GM23338 (cell line): ENCODE results near the gene ANKRD66. TPM values are rescaled to one million over a fixed set of nuclear protein-coding genes. Genes with fewer than 3 reads are reported as not detected.

Experiments used
- ATAC-seq: fragments of 200-7000 bp; cut with Tn5 transposase; 3 replicates; pipeline ENCODE4 v1.9.1; 2020
- DNase-seq: peaks from one replicate; pipeline ENCODE4 v3.0.0-alpha.2; 2015; ENCODE audit warnings: low spot score
- H2AFZ ChIP-seq: fragments of 200-600 bp; sonication (generic); 2 replicates; pipeline ENCODE4 v1.8.0; 2016; ENCODE audit warnings: antibody characterized with exemption, mild to moderate bottlenecking, moderate library complexity
- H3F3A ChIP-seq: fragments of 200-600 bp; sonication (generic); replicated peaks from 2 replicates; pipeline ENCODE4 v1.8.0; 2017; ENCODE audit warnings: antibody characterized with exemption, mixed run types, low read depth
- H3K27ac ChIP-seq: fragments of 200-600 bp; sonication (generic); 2 replicates; pipeline ENCODE4 v1.6.1; 2016; ENCODE audit warnings: low read depth
- H3K27me3 ChIP-seq: fragments of 200-600 bp; sonication (generic); 2 replicates; pipeline ENCODE4 v1.8.0; 2016; ENCODE audit warnings: mild to moderate bottlenecking, mixed run types, moderate library complexity; ENCODE audit not compliant: insufficient read depth
- H3K36me3 ChIP-seq: fragments of 200-600 bp; sonication (generic); 2 replicates; pipeline ENCODE4 v1.8.0; 2016; ENCODE audit warnings: mild to moderate bottlenecking; ENCODE audit not compliant: insufficient read depth
- H3K4me1 ChIP-seq: fragments of 200-600 bp; sonication (generic); 2 replicates; pipeline ENCODE4 v1.8.0; 2016; ENCODE audit warnings: mild to moderate bottlenecking, moderate library complexity; ENCODE audit not compliant: insufficient read depth
- H3K4me2 ChIP-seq: fragments of 200-600 bp; sonication (generic); 2 replicates; pipeline ENCODE4 v1.7.1; 2017; ENCODE audit warnings: mixed run types
- H3K4me3 ChIP-seq: fragments of 200-600 bp; sonication (generic); 2 replicates; pipeline ENCODE4 v1.6.1; 2016; ENCODE audit warnings: mixed run types
- H3K79me2 ChIP-seq: fragments of 200-600 bp; sonication (generic); replicated peaks from 2 replicates; pipeline ENCODE4 v1.8.0; 2017; ENCODE audit warnings: mild to moderate bottlenecking; ENCODE audit not compliant: insufficient read depth
- H3K9me2 ChIP-seq: fragments of 200-600 bp; sonication (generic); 2 replicates; pipeline ENCODE4 v1.8.0; 2017; ENCODE audit not compliant: insufficient read depth
- H4K20me1 ChIP-seq: fragments of 200-600 bp; sonication (generic); replicated peaks from 2 replicates; pipeline ENCODE4 v1.8.0; 2017; ENCODE audit warnings: mild to moderate bottlenecking; ENCODE audit not compliant: insufficient read depth
- H3K27ac Mint-ChIP-seq: 2 replicates; pipeline ENCODE4 v1.8.0; 2020; ENCODE audit warnings: inconsistent platforms, mild to moderate bottlenecking, moderate library complexity, mixed read lengths
- H3K27me3 Mint-ChIP-seq: 3 replicates; pipeline ENCODE4 v1.8.0; 2022; ENCODE audit warnings: low read depth, mild to moderate bottlenecking, moderate library complexity, mixed read lengths, inconsistent platforms; ENCODE audit not compliant: insufficient read depth, poor library complexity
- H3K36me3 Mint-ChIP-seq: 3 replicates; pipeline ENCODE4 v1.8.0; 2021; ENCODE audit warnings: low read depth, mild to moderate bottlenecking, inconsistent platforms, moderate library complexity, mixed read lengths
- H3K4me1 Mint-ChIP-seq: 3 replicates; pipeline ENCODE4 v1.8.0; 2020; ENCODE audit warnings: mild to moderate bottlenecking, inconsistent platforms, mixed read lengths
- H3K4me3 Mint-ChIP-seq: 3 replicates; pipeline ENCODE4 v1.8.0; 2021; ENCODE audit warnings: moderate library complexity, mild to moderate bottlenecking, inconsistent platforms, mixed read lengths
- H3K9me3 Mint-ChIP-seq: 3 replicates; pipeline ENCODE4 v1.8.0; 2020; ENCODE audit warnings: moderate library complexity, mild to moderate bottlenecking, inconsistent platforms, mixed read lengths
- CREB1 ChIP-seq: fragments of 250-450 bp; sonication (Bioruptor Pico); IDR thresholded peaks from 2 replicates; pipeline ENCODE4 v1.5.0; 2020; ENCODE audit warnings: low read depth, mild to moderate bottlenecking, moderate library complexity
- CTCF ChIP-seq, 2 experiments: fragments of 200-600 bp in 1 of 2; sonication (generic) in 1 of 2; conservative IDR thresholded peaks; 2 replicates each; pipeline versions ENCODE4 v1.5.1 to v1.6.1; 2016 to 2017; ENCODE audit warnings: antibody characterized with exemption in 2 of 2, low read depth in 2 of 2, mild to moderate bottlenecking in 2 of 2, moderate library complexity in 1 of 2
- ETS1 ChIP-seq: IDR thresholded peaks from 2 replicates; pipeline ENCODE4 v1.6.1; 2016; ENCODE audit warnings: antibody characterized with exemption
- EZH2 ChIP-seq: fragments of 200-600 bp; sonication (generic); IDR thresholded peaks from one replicate; pipeline ENCODE4 v1.8.0; 2017; ENCODE audit warnings: antibody characterized with exemption, mild to moderate bottlenecking, low read depth; ENCODE audit not compliant: unreplicated experiment
- EZH2phosphoT487 ChIP-seq: fragments of 200-600 bp; sonication (generic); IDR thresholded peaks from one replicate; pipeline ENCODE4 v1.8.1; 2018; ENCODE audit warnings: antibody characterized with exemption; ENCODE audit not compliant: unreplicated experiment
- NANOG ChIP-seq: IDR thresholded peaks from 2 replicates; pipeline ENCODE4 v1.6.1; 2016; ENCODE audit warnings: antibody characterized with exemption, borderline replicate concordance
- POLR2AphosphoS5 ChIP-seq: IDR thresholded peaks from 2 replicates; pipeline ENCODE4 v1.6.1; 2016; ENCODE audit warnings: antibody characterized with exemption, low read depth
- REST ChIP-seq: IDR thresholded peaks from one replicate; pipeline ENCODE4 v1.6.1; 2018; ENCODE audit warnings: antibody characterized with exemption; ENCODE audit not compliant: unreplicated experiment
- STAT1 ChIP-seq: IDR thresholded peaks from one replicate; pipeline ENCODE4 v1.6.1; 2016; ENCODE audit warnings: antibody characterized with exemption; ENCODE audit not compliant: unreplicated experiment
- ZNF114 ChIP-seq: fragments of 250-450 bp; sonication (Bioruptor Pico); IDR thresholded peaks from 2 replicates; pipeline ENCODE4 v1.5.0; 2020; ENCODE audit warnings: mild to moderate bottlenecking, moderate library complexity
- ZNF331 ChIP-seq: fragments of 250-450 bp; sonication (Bioruptor Pico); IDR thresholded peaks from 2 replicates; pipeline ENCODE4 v1.5.0; 2020; ENCODE audit warnings: low read depth, mild to moderate bottlenecking, moderate library complexity
- polyA plus RNA-seq: library from polyadenylated mRNA; unstranded; fragments of >200 nt; fragmentation: Nextera tagmentation; extraction: Ambion mirVana; gene quantifications from 2 replicates; pipeline ENCODE4 v1.2.1, GENCODE V29; 2016
- total RNA-seq: library from RNA; depleted of rRNA; stranded (reverse); fragments of >200 nt; shearing (Covaris generic); gene quantifications from 2 replicates; pipeline ENCODE4 v1.2.3, GENCODE V29; 2014

ANKRD66 gene
- total and polyA plus RNA-seq, 2 experiments from 2014 or later = not detected

GRCh38 chr6:46772016-46772415 is 25.3 kb downstream of the ANKRD66 start (continued):
- TF ChIP-seq EZH2phosphoT487 = no peak

- Histone ChIP-seq H3K9me2 (peaks cover 9% of the 10 kb centered on the region; the same call in 1 of the 2 replicates), H3K4me1 (no peaks in the 10 kb centered on the region), H3K4me3 (no peak overlapping the region), H3K27ac (no peak overlapping the region), H3K79me2 (no peaks in the 10 kb centered on the region), H4K20me1 (no peaks in the 10 kb centered on the region), H3K4me2 (no peak overlapping the region), H3F3A (no peaks in the 10 kb centered on the region), H3K27me3 (no peaks in the 10 kb centered on the region), H3K36me3 (no peaks in the 10 kb centered on the region), H2AFZ (no peak overlapping the region; the same call in 1 of the 2 replicates)
- Mint-ChIP-seq H3K27ac (no peak overlapping the region), H3K27me3 (peaks cover 1% of the 10 kb centered on the region), H3K36me3 (no peaks in the 10 kb centered on the region; the same call in 2 of the 3 replicates), H3K4me3 (no peak overlapping the region), H3K4me1 (no peaks in the 10 kb centered on the region), H3K9me3 (peaks cover 2% of the 10 kb centered on the region; the same call in 1 of the 3 replicates)
- TF ChIP-seq ETS1 (no peak), CREB1 (CRISPR knock-in tag) (no peak), EZH2 (no peak), EZH2phosphoT487 (no peak), CTCF (conservative IDR thresholded peaks at IDR 0.05; ENCODE audit: low read depth in 2 of 2) (no peak), NANOG (no peak), ZNF331 (CRISPR knock-in tag) (no peak), ZNF114 (no peak), POLR2AphosphoS5 (no peak), REST (no peak), STAT1 (no peak)
- ATAC-seq = no peak
- no peak for DNase-seq
These were observed 26.0 kb downstream of the ANKRD66 start for GRCh38 chr6:46772762-46773161.
